ENCODE measurements around the gene FBXL7.

DNA sequence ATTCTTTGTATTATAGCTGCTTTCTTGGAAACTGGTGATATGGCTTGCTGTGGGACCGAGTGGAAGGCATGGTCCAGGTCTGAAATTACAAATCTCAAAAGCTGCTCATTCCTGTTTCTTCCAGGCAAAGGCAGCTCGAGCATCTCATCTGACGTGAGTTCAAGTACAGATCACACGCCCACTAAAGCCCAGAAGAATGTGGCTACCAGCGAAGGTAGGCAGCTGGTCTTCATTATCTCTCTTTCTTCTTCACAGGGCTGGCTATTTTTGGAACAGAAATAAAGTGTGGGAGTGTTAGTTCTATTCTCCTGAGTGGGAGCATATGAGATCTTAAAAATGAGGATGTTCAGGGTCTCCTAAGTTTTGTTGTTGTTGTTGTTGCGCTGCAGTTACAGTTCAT, 115.9 kb downstream of the FBXL7 start:
- TF ChIP-seq, protein P1, sequence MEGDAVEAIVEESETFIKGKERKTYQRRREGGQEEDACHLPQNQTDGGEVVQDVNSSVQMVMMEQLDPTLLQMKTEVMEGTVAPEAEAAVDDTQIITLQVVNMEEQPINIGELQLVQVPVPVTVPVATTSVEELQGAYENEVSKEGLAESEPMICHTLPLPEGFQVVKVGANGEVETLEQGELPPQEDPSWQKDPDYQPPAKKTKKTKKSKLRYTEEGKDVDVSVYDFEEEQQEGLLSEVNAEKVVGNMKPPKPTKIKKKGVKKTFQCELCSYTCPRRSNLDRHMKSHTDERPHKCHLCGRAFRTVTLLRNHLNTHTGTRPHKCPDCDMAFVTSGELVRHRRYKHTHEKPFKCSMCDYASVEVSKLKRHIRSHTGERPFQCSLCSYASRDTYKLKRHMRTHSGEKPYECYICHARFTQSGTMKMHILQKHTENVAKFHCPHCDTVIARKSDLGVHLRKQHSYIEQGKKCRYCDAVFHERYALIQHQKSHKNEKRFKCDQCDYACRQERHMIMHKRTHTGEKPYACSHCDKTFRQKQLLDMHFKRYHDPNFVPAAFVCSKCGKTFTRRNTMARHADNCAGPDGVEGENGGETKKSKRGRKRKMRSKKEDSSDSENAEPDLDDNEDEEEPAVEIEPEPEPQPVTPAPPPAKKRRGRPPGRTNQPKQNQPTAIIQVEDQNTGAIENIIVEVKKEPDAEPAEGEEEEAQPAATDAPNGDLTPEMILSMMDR (IDR thresholded peaks at IDR 0.05; ENCODE audit: low read depth, low read length, poor library complexity, severe bottlenecking) = no peak
- no peak for TF ChIP-seq EZH2phosphoT487 (IDR thresholded peaks at IDR 0.05; ENCODE audit: borderline replicate concordance, low read length)
